Tibial nerve (tissue), 3 donors: ENCODE data around the gene KCTD16.

Experiments used
- CTCF ChIP-seq, 5 experiments: fragments of 200-600 bp in 3 of 5; fragments of 450-650 bp in 2 of 5; sonication (generic) in 3 of 5; IDR thresholded peaks; one replicate each; pipeline ENCODE4 v1.5.1; 2016 to 2019; ENCODE audit warnings: antibody characterized with exemption in 5 of 5, mild to moderate bottlenecking in 3 of 5, moderate library complexity in 2 of 5
- POLR2A ChIP-seq, 2 donors: fragments of 450-650 bp; IDR thresholded peaks; one replicate each; pipeline ENCODE4 v1.6.1; 2017; ENCODE audit warnings: antibody characterized with exemption in 2 of 2, mild to moderate bottlenecking in 2 of 2, moderate library complexity in 2 of 2

GRCh38 chr5:144460600-144460999, 289.9 kb downstream of the KCTD16 start:
- TF ChIP-seq CTCF (IDR thresholded peaks at IDR 0.05) (no peak), POLR2A (IDR thresholded peaks at IDR 0.05) (no peak)
